Stimulated activated CD8-positive, alpha-beta memory T cell treated with anti-CD3 and anti-CD28 coated beads, Interleukin-7, amount 100 ng/mL, for 1 hour (primary cell): ENCODE data around the gene RDH5.

Experiments
- DNase-seq, 2 donors: peaks; one replicate each; pipeline ENCODE4 v3.0.0-alpha.2; 2020; ENCODE audit warnings: low read depth in 2 of 2

Gene RDH5

GRCh38 chr12:55712700-55713415, 7.3 kb upstream of the RDH5 start:
- no peak for DNase-seq

- no peak for DNase-seq
Measured at GRCh38 chr12:55713721-55714120, 6.5 kb upstream of the RDH5 start.

GRCh38 chr12:55715169-55715764, 4.9 kb upstream of the RDH5 start:
- no peak for DNase-seq

- peak; percentile 78 to 85 for DNase-seq
Measured at GRCh38 chr12:55715833-55716581, 4.2 kb upstream of the RDH5 start, which contains the start of gene BLOC1S1. Gene BLOC1S1 (plus strand): TSS chr12:55716046. CDS start chr12:55716052, 6 bp downstream.

- DNase-seq = no peak
Measured at GRCh38 chr12:55716582-55716957, 3.6 kb upstream of the RDH5 start.

GRCh38 chr12:55717011-55718007, 2.9 kb upstream of the RDH5 start:
- no peak for DNase-seq

- no peak for DNase-seq
Measured at GRCh38 chr12:55718015-55718414, 2.2 kb upstream of the RDH5 start.

- DNase-seq = no peak
Measured at GRCh38 chr12:55718624-55719275, 1.4 kb upstream of the RDH5 start.

- no peak for DNase-seq
Measured at GRCh38 chr12:55719371-55719770, 822 bp upstream of the RDH5 start.

GRCh38 chr12:55720894-55721444, 776 bp downstream of the RDH5 start:
- no peak for DNase-seq

- DNase-seq = no peak
Measured at GRCh38 chr12:55721601-55722213, 1.5 kb downstream of the RDH5 start.

- no peak for DNase-seq
Measured at GRCh38 chr12:55722948-55723347, 2.8 kb downstream of the RDH5 start.

GRCh38 chr12:55723516-55724225, 3.5 kb downstream of the RDH5 start:
- no peak for DNase-seq

- DNase-seq = peak; percentile 22 to 47
Measured at GRCh38 chr12:55724226-55724939, 4.2 kb downstream of the RDH5 start.

GRCh38 chr12:55724940-55725309, 4.7 kb downstream of the RDH5 start:
- DNase-seq = no peak

- no peak for DNase-seq
Measured at GRCh38 chr12:55725556-55725955, 5.4 kb downstream of the RDH5 start.

- no peak for DNase-seq
Measured at GRCh38 chr12:55726971-55727370, 6.8 kb downstream of the RDH5 start.

- no peak for DNase-seq
Measured at GRCh38 chr12:55727643-55728185, 7.5 kb downstream of the RDH5 start.
